Erythroblast (primary cell): ENCODE data around the gene P4HA3.

Experiments used
- GATA1 ChIP-seq: IDR thresholded peaks from 2 replicates; pipeline ENCODE4 v1.6.1; 2011; ENCODE audit warnings: low read depth, mild to moderate bottlenecking, control low read depth, low read length, moderate library complexity
- POLR2A ChIP-seq: IDR thresholded peaks from 2 replicates; pipeline ENCODE4 v1.6.1; 2011; ENCODE audit warnings: mild to moderate bottlenecking, low read length

DNA sequence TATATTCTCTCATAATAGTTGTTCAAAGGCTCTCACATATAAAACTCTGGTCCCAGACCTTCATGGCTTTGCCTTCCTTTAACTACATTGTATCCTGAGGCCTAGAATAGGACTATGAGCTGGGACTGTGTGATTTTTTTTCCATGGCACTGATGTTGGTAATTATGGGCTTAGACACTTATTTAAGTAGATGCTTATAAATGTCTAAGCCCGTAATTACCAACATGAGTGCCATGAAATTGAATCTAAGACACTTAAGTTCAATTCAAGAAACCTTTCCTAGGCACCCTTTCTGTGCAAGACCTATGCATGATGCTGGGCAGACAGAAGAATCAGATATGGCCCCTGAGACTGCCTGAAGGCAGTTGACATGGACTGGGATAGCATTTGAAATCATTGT lies 63.0 kb downstream of the P4HA3 start:
- TF ChIP-seq POLR2A (no peak), GATA1 (no peak)
